Neuron (in vitro differentiated cells): ENCODE data around the gene DMXL2.
"Not testable (repeated sequence)": the region's sequence is repeated elsewhere in the genome, so short reads cannot be mapped to it uniquely, and the experiment has no call there.

Experiments used
- H2AFZ ChIP-seq: one replicate; pipeline ENCODE4 v1.6.1; 2013; ENCODE audit warnings: low read depth, mild to moderate bottlenecking, inconsistent platforms, low read length, moderate library complexity
- H3K27me3 ChIP-seq: one replicate; pipeline ENCODE4 v1.6.1; 2013; ENCODE audit warnings: low read length; ENCODE audit not compliant: insufficient read depth
- H3K36me3 ChIP-seq: one replicate; pipeline ENCODE4 v1.6.1; 2013; ENCODE audit warnings: low read length; ENCODE audit not compliant: insufficient read depth
- H3K4me1 ChIP-seq: one replicate; pipeline ENCODE4 v1.6.1; 2013; ENCODE audit warnings: low read length; ENCODE audit not compliant: insufficient read depth
- H3K4me3 ChIP-seq: 2 replicates; pipeline ENCODE4 v1.5.1; 2013; ENCODE audit warnings: mild to moderate bottlenecking, low read length, moderate library complexity
- H3K9me3 ChIP-seq: one replicate; pipeline ENCODE4 v1.6.1; 2013; ENCODE audit warnings: low read length

The DMXL2 gene

DNA sequence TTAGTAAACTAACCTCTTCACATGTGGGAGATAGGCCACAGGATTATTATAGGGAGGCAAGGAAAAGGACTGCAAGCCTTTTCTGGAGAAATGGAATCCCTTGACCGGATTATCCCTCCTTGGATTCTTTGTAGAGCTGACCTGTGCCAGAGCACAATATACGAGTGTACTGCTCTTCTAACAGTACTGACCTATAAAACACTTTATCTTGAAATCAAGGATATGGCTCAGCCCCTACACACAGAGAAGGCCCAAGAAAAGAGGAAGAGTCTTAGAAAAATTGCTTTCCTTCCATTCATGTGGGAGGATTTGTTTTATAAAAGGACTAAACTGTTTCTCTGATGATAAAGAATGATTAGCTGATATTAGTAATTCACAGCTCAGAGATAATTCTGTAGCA is 42.2 kb downstream of the DMXL2 start:
- Histone ChIP-seq H3K27me3 (no peaks in the 10 kb centered on the region), H3K36me3 (no peaks in the 10 kb centered on the region), H2AFZ (no peak overlapping the region)

DNA sequence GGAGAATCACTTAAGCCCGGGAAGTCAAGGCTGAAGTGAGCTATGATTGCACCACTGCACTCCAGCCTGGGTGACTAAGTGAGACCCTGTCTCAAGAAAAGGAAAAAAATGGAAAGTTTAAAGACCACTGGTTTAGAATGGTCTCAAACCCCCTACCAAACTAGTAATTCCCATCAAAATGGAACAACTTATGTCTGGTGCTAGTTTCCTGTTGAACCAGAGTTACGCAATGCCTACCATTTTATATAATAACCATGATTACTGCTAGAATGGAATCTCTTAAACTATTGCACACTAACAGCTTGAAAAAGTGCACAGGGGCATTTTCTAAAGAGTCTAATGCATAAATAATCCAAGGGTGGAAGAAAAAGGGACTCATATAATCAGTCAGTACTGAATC is 43.6 kb downstream of the DMXL2 start:
- no peaks in the 10 kb centered on the region for H3K36me3 ChIP-seq
- H3K27me3 ChIP-seq: no peaks in the 10 kb centered on the region
- no peaks in the 10 kb centered on the region for H3K9me3 ChIP-seq
- H3K4me1 ChIP-seq: no peaks in the 10 kb centered on the region
- H3K4me3 ChIP-seq: no peak overlapping the region
- H2AFZ ChIP-seq: no peak overlapping the region

More for the DNA sequence above, 42.2 kb downstream of the DMXL2 start:
- Histone ChIP-seq H3K4me3 (no peak overlapping the region), H3K9me3 (no peaks in the 10 kb centered on the region), H3K4me1 (no peaks in the 10 kb centered on the region)

DNA sequence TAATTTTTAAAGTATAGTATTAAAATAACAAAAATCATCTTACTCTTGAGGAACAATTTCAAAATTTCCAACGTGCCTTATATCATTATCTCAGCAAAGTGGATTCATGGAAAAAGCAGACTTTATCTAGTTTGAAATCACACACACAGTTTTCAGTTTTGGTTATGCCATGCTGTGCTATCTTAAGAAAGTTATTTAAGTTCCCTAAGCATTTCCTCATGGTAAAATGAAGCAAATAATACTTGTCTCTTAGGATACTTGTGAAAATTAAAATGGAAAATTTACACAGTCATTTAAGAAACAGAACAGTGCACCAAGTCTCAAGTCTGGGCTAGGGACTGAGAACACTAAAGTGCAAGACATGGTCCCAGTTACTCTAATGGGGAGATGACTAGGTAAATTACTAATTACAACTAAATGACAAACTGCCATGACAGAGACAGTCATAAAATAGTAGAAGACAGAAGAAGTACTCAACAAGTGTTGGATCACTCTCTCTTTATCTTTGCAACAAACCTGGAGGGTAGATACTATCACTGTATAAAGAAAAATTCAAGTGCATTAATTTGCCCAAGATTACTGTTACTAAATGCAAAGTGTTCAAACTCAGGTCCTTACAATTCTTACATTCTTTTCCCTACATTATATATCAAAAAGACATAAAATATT is 44.8 kb downstream of the DMXL2 start:
- no peaks in the 10 kb centered on the region for H3K9me3 ChIP-seq
- H3K4me3 ChIP-seq: no peak overlapping the region
- H3K27me3 ChIP-seq: no peaks in the 10 kb centered on the region
- H2AFZ ChIP-seq: no peak overlapping the region
- H3K4me1 ChIP-seq: no peaks in the 10 kb centered on the region
- no peaks in the 10 kb centered on the region for H3K36me3 ChIP-seq

DNA sequence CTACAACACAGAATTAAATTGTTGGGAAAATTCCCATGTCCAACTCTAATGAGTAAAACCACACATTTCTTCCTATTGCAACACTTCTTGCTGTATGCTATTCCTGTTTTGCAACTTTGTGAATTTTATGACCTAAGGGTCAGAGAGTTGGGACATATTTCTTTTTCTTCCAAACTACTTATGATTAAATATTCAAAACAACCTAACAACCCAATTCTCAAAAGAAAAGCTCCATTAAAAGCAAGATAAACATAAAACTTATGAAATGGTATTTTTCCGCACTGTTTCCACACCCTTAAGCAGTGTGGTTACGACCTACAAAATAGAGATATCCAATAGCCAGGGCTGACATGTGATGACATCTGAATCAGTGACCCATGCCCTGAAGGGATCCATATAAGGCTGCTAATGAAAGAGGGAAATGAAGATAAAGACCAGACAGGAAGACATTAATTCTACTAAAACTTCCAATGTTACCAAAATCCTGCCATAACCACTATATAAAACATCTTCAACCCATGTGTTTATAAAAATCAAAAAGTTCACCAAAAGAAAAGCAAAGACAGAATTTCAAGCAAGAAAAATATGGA is 45.6 kb downstream of the DMXL2 start:
- Histone ChIP-seq H3K27me3 (no peaks in the 10 kb centered on the region), H3K9me3 (no peaks in the 10 kb centered on the region), H3K36me3 (no peaks in the 10 kb centered on the region), H3K4me1 (no peaks in the 10 kb centered on the region), H3K4me3 (no peak overlapping the region), H2AFZ (no peak overlapping the region)

DNA sequence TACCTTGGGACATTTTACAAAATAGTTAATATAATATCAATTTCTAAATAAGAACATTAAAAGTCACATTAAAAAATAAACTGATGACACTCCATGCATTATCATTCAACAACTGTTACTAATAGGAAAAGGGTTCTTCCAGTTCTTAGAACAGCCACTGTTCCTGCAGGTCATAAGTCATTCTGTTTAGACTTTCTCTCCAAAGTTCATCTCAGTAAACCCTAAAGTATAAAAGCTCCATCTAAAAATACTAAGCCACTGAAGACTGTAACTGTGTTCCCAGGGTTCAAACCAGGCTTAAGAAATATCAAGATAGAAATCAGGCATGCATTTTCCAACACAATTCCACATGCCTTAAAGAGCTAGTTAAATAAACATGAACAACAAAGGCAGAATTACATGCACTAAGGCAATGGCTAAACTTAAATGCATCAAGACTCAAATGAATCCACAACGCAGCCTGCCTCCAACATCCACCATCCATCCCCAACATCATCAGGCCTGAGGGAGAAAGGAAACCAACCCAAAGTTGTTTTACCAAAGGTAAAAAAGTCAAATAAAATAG is 46.2 kb downstream of the DMXL2 start:
- no peaks in the 10 kb centered on the region for H3K4me1 ChIP-seq
- H3K4me3 ChIP-seq: no peak overlapping the region
- no peaks in the 10 kb centered on the region for H3K9me3 ChIP-seq
- no peaks in the 10 kb centered on the region for H3K36me3 ChIP-seq
- H3K27me3 ChIP-seq: no peaks in the 10 kb centered on the region
- H2AFZ ChIP-seq: no peak overlapping the region

DNA sequence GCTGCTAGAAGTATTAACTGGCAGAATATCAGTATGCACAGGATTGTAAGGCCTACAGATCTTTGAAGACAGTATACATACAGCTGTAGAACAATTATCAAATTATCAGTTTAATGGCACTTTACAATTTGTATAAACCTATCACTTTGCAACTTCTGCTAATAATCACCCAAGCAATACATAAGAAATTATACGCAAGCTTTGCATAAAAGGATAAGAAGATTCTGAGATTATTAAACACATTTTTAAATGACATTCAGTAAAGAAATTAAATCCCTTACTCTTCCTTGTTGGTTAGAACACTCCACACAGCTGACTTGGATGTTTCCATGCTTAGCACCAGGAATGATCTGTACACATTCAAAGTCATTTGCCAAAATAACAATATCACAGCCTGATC is 46.8 kb downstream of the DMXL2 start:
- no peaks in the 10 kb centered on the region for H3K27me3 ChIP-seq
- H3K4me1 ChIP-seq: no peaks in the 10 kb centered on the region
- no peak overlapping the region for H3K4me3 ChIP-seq
- H3K9me3 ChIP-seq: no peaks in the 10 kb centered on the region
- H3K36me3 ChIP-seq: no peaks in the 10 kb centered on the region
- no peak overlapping the region for H2AFZ ChIP-seq

DNA sequence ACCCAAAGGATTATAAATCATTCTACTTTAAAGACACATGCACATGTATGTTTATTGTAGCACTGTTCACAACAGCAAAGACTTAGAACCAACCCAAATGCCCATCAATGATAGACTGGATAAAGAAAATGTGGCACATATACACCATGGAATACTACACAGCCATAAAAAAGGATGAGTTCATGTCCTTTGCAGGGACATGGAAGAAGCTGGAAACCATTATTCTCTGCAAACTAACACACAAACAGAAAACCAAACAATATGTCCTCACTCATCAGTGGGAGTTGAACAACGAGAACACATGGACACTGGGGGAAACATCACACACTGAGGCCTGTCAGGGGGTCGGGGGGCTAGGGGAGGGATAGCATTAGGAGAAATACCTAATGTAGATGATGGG is 49.2 kb downstream of the DMXL2 start:
- not testable (repeated sequence) for H3K4me3 ChIP-seq, H2AFZ ChIP-seq, H3K27me3 ChIP-seq, H3K4me1 ChIP-seq, H3K36me3 ChIP-seq, H3K9me3 ChIP-seq

DNA sequence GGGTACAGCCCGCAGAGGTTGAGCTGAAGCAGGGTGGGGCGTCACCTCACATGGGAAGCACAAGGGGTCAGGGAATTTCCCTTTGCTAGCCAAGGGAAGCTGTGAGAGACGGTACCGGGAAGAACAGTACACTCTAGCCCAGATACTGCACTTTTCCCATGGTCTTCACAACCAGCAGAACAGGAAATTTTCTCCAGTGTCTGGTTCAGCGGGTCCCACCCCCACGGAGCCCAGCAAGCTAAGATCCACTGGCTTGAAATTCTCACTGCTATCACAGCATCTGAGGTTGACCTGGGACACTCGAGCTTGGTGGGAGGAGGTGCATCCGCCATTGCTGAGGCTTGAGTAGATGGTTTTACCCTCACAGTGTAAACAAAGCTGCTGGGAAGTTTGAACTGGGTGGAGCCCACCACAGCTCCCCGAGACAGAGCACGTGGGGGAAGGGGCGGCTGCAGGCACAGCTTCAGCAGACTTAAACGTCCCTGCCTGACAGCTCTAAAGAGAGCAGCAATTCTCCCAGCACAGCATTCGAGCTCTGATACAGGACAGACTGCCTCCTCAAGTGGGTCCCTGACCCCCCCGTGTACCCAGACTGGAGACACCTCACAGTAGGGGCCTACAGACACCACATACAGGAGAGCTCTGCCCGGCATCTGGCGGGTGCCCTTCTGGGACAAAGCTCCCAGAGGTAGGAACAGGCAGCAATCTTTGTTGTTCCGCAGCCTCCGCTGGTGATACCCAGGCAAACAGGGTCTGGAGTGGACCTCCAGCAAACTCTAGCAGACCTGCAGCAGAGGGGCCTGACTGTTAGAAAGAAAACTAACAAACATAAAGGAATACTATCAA is 53.4 kb downstream of the DMXL2 start:
- H2AFZ ChIP-seq, H3K27me3 ChIP-seq, H3K4me1 ChIP-seq, H3K4me3 ChIP-seq, H3K36me3 ChIP-seq, H3K9me3 ChIP-seq: not testable (repeated sequence)

DNA sequence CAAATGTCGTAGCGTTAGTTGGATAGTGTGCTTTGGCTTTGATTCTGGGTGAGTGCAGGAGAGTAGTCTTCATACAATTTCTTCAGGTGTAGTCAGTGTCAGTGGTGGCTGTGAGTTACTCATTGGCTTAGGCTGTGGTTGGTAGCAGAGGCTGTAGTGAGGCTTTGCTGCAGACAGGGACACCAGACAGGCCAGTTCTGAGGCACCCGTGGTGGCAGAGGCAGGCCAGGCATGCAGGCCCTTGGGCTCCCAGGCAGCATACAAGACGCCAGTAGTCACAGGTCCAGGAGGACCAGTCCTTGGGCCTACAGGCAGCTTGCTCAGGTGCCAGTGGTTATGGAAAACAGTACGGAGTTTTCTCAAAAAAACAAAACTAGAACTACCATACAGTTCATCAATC is 61.3 kb downstream of the DMXL2 start:
- Histone ChIP-seq H3K27me3 (no peaks in the 10 kb centered on the region), H3K4me1 (no peaks in the 10 kb centered on the region), H3K36me3 (peaks cover 2% of the 10 kb centered on the region)

DNA sequence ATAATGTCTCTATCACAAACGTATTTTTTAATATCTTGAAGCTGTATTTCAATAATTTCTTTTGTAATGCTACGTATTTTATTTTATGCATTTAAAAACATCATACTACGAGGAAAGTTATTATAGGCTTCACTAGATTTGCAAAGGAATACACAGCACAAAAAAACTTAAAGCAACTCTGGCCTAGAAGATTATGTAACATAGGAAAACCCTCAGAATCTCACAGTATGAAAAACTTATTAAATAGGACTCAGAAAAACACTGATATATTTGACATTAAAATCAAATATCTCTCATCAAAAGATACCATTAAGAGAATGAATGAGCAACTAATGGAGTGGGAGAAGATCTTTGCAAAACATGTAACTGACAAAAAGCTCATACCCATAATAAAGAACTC is 63.7 kb downstream of the DMXL2 start:
- Histone ChIP-seq H3K9me3 (no peaks in the 10 kb centered on the region), H3K36me3 (peaks cover 2% of the 10 kb centered on the region), H2AFZ (no peak overlapping the region), H3K4me3 (no peak overlapping the region), H3K4me1 (no peaks in the 10 kb centered on the region), H3K27me3 (no peaks in the 10 kb centered on the region)

More for the DNA sequence above, 61.3 kb downstream of the DMXL2 start:
- H2AFZ ChIP-seq: no peak overlapping the region
- no peaks in the 10 kb centered on the region for H3K9me3 ChIP-seq
- no peak overlapping the region for H3K4me3 ChIP-seq

DNA sequence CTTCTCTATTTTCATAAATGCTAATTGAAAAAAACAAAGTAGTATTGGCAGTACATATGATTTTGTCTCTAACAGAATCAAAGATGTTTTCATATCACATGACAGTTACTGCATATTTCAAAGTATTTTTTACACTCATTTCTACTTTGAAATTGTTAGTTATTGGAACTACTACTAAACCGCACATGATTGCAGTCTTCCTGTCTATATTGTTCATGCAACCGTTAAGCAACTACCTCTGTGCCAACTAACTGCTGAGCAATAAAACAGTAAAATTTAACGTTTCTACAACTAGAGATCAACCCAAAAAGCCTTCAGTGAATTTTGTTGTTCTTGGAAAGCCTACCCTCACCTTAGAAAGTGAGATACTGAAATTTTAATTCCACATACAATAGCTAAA is 64.2 kb downstream of the DMXL2 start:
- no peak overlapping the region for H2AFZ ChIP-seq
- no peak overlapping the region for H3K4me3 ChIP-seq
- H3K4me1 ChIP-seq: no peaks in the 10 kb centered on the region
- no peaks in the 10 kb centered on the region for H3K27me3 ChIP-seq
- peaks cover 2% of the 10 kb centered on the region for H3K36me3 ChIP-seq
- no peaks in the 10 kb centered on the region for H3K9me3 ChIP-seq

DNA sequence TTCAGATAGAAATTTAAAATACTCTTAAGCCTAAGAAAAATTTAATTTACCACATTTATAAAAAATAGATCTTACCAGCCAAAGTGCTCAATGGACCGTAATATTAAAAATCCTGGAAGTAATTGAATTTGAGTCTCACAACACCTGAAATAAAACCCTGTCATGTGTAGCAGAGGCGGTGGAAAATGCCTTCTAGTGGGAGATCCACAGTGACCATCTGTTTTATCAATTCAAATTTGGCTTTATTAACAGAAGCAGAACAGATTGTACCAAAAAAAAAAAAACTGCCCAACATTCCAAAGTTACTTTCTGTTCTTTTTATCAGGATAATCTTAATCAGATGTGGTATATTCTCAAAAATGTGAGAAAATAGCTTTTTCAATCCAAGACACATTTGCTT is 71.7 kb downstream of the DMXL2 start:
- no peaks in the 10 kb centered on the region for H3K36me3 ChIP-seq
- H2AFZ ChIP-seq: no peak overlapping the region
- H3K4me1 ChIP-seq: peaks cover 2% of the 10 kb centered on the region
- H3K4me3 ChIP-seq: no peak overlapping the region
- H3K9me3 ChIP-seq: no peaks in the 10 kb centered on the region
- H3K27me3 ChIP-seq: no peaks in the 10 kb centered on the region

DNA sequence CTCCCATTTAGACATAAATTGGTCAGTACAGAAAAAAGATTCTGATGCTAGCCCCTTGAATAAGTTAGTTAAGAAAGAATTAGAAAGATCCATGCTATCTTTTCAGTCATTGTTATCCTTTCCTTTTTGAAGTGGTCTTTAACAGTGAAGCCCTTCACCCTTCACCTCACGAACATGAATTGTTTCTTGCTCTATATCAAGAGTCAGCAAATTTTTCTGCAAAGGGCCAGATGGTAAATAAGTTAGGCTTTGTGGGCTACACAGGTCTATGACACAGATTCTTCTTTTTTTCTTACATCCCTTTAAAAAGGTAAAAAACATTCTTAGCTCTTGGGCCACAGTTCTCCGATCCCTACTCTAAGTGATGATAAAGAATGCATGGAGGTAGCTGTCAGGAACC is 74.9 kb downstream of the DMXL2 start:
- peaks cover 2% of the 10 kb centered on the region for H3K4me1 ChIP-seq

More for the DNA sequence above, 74.9 kb downstream of the DMXL2 start:
- Histone ChIP-seq H3K9me3 (no peaks in the 10 kb centered on the region), H2AFZ (no peak overlapping the region), H3K36me3 (no peaks in the 10 kb centered on the region), H3K4me3 (no peak overlapping the region), H3K27me3 (no peaks in the 10 kb centered on the region)
